GM19452 (cell line): ENCODE data around the gene COL19A1.
"Not testable (repeated sequence)": the region's sequence is repeated elsewhere in the genome, so short reads cannot be mapped to it uniquely, and the experiment has no call there.

Experiments used
- ATAC-seq: cut with Tn5 transposase; IDR thresholded peaks from one replicate; pipeline ENCODE4 v1.9.1; 2021; ENCODE audit not compliant: unreplicated experiment

COL19A1 gene

GRCh38 chr6:69866351-69866769 is at the start of gene COL19A1:
Gene COL19A1 (plus strand): TSS chr6:69866556. CDS start chr6:69879568, 13,012 bp downstream.
- peak; percentile 55 for ATAC-seq

- no peak for ATAC-seq
These were observed 49.8 kb upstream of the COL19A1 start for GRCh38 chr6:69816569-69816968.

- ATAC-seq = no peak
These were observed 49.0 kb upstream of the COL19A1 start for GRCh38 chr6:69817358-69817757.

- ATAC-seq = no peak
These were observed 48.0 kb upstream of the COL19A1 start for GRCh38 chr6:69818223-69818930.

GRCh38 chr6:69819138-69819537 is 47.2 kb upstream of the COL19A1 start:
- ATAC-seq = no peak

GRCh38 chr6:69820018-69820417 is 46.3 kb upstream of the COL19A1 start:
- ATAC-seq = no peak

- ATAC-seq = no peak
These were observed 45.9 kb upstream of the COL19A1 start for GRCh38 chr6:69820438-69820837.

- not testable (repeated sequence) for ATAC-seq
These were observed 42.0 kb upstream of the COL19A1 start for GRCh38 chr6:69824355-69824754.

GRCh38 chr6:69825904-69826303 is 40.5 kb upstream of the COL19A1 start:
- no peak for ATAC-seq

- ATAC-seq = no peak
These were observed 39.0 kb upstream of the COL19A1 start for GRCh38 chr6:69827276-69827893.

GRCh38 chr6:69832558-69832957 is 33.8 kb upstream of the COL19A1 start:
- no peak for ATAC-seq

- peak; percentile 86 for ATAC-seq
These were observed 30.8 kb upstream of the COL19A1 start for GRCh38 chr6:69835414-69836179.

GRCh38 chr6:69841862-69842261 is 24.5 kb upstream of the COL19A1 start:
- ATAC-seq = no peak

GRCh38 chr6:69843189-69843588 is 23.2 kb upstream of the COL19A1 start:
- no peak for ATAC-seq

GRCh38 chr6:69846312-69846711 is 20.0 kb upstream of the COL19A1 start:
- ATAC-seq = no peak

- ATAC-seq = no peak
These were observed 19.4 kb upstream of the COL19A1 start for GRCh38 chr6:69846770-69847491.

- no peak for ATAC-seq
These were observed 18.9 kb upstream of the COL19A1 start for GRCh38 chr6:69847492-69847788.

- no peak for ATAC-seq
These were observed 17.8 kb upstream of the COL19A1 start for GRCh38 chr6:69848552-69848951.

GRCh38 chr6:69852706-69853105 is 13.7 kb upstream of the COL19A1 start:
- no peak for ATAC-seq

GRCh38 chr6:69861986-69862385 is 4.4 kb upstream of the COL19A1 start:
- no peak for ATAC-seq

GRCh38 chr6:69863766-69864165 is 2.6 kb upstream of the COL19A1 start:
- no peak for ATAC-seq
